ENCODE data around the gene ARSK.

Gene ARSK

DNA sequence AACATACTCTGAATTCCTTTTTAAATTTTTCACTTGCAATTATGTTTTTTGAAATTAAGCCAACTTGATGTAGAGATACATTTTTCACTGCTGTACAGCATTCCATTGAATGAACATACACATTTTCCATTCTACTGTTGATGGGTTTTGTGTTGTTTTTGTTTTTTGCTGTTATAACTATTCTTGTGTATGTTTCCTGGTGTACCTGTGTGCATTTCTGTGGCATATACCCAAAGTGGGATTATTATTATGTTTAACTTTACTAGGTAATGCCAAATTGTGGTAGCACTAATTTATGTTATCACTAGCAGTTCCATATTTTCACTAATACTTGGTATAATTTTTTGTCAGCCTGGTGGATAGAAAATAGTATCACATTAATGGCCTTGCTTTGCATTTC lies 94.4 kb downstream of the ARSK start:
- DNase-seq (ENCODE audit: low read depth, low spot score): no peak

- DNase-seq (ENCODE audit: low read depth, low spot score): no peak
Observed at GRCh38 chr5:95649842-95650620, 95.1 kb downstream of the ARSK start.

- no peak for DNase-seq (ENCODE audit: low read depth, low spot score)
Observed at GRCh38 chr5:95652849-95653248, 97.9 kb downstream of the ARSK start.

DNA sequence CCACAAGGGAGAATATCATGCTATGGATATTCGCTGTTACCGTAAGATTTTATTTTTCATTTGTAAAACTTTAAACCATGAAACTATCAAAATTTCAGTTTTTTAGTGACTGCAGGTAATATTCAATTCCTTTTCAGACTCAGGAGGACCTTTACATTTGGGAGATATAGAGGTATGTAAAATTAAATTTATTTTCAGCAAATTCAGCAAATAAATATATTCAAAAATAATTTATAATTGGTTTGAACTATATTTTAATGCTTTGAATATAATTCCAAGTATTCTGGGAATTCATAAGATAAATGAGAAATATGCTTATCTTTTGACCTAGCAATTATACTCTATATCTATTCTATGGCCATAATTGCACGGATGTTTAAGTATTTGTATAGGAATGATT lies 99.3 kb downstream of the ARSK start:
- DNase-seq (ENCODE audit: low read depth, low spot score): no peak
